ENCODE data around the gene ATAD5.
A peak's percentile ranks its signal among the peaks of the same experiment; 100 is the strongest.
"Not testable (repeated sequence)": the region's sequence is repeated elsewhere in the genome, so short reads cannot be mapped to it uniquely, and the experiment has no call there.

Gene ATAD5

GRCh38 chr17:30831663-30832437 lies at the start of gene ATAD5:
TSS of gene ATAD5 (plus strand) at chr17:30831966. CDS start at chr17:30832348, 382 bp downstream.
- DNase-seq: peak; percentile 83 to 87

GRCh38 chr17:30782206-30782605 lies 49.6 kb upstream of the ATAD5 start:
- no peak for DNase-seq

GRCh38 chr17:30788918-30789317 lies 42.8 kb upstream of the ATAD5 start:
- DNase-seq: no peak

- no peak for DNase-seq
Observed at GRCh38 chr17:30790279-30790678, 41.5 kb upstream of the ATAD5 start.

- no peak for DNase-seq
Observed at GRCh38 chr17:30793282-30793977, 38.3 kb upstream of the ATAD5 start.

- DNase-seq: no peak
Observed at GRCh38 chr17:30794372-30794771, 37.4 kb upstream of the ATAD5 start.

GRCh38 chr17:30796016-30796415 lies 35.8 kb upstream of the ATAD5 start:
- DNase-seq: no peak

GRCh38 chr17:30801671-30802070 lies 30.1 kb upstream of the ATAD5 start:
- DNase-seq: no peak

GRCh38 chr17:30805944-30806456 lies 25.8 kb upstream of the ATAD5 start:
- no peak for DNase-seq

GRCh38 chr17:30807896-30808295 lies 23.9 kb upstream of the ATAD5 start:
- no peak for DNase-seq

- DNase-seq: peak in 1 of 2 experiments; percentile 15
Observed at GRCh38 chr17:30808785-30809286, 22.9 kb upstream of the ATAD5 start.

- DNase-seq: no peak
Observed at GRCh38 chr17:30809867-30810266, 21.9 kb upstream of the ATAD5 start.

GRCh38 chr17:30812218-30813177 lies 19.3 kb upstream of the ATAD5 start:
- no peak for DNase-seq

- DNase-seq: not testable (repeated sequence)
Observed at GRCh38 chr17:30814236-30814635, 17.5 kb upstream of the ATAD5 start.

GRCh38 chr17:30814860-30815259 lies 16.9 kb upstream of the ATAD5 start:
- not testable (repeated sequence) for DNase-seq

GRCh38 chr17:30816165-30816564 lies 15.6 kb upstream of the ATAD5 start:
- DNase-seq: no peak

GRCh38 chr17:30819971-30820705 lies 11.6 kb upstream of the ATAD5 start:
- no peak for DNase-seq

- no peak for DNase-seq
Observed at GRCh38 chr17:30821871-30822723, 9.7 kb upstream of the ATAD5 start.

- DNase-seq: not testable (repeated sequence)
Observed at GRCh38 chr17:30822919-30823318, 8.8 kb upstream of the ATAD5 start.

GRCh38 chr17:30823421-30823820 lies 8.3 kb upstream of the ATAD5 start:
- DNase-seq: no peak

GRCh38 chr17:30824002-30824355 lies 7.8 kb upstream of the ATAD5 start:
- peak; percentile 19 for DNase-seq

Measured in stimulated activated CD4-positive, alpha-beta T cell treated with anti-CD3 and anti-CD28 coated beads, Interleukin-4, amount 100 ng/mL, for 4 hours (primary cell).